A673 (cell line): ENCODE data around the gene TXNDC12.

ENCODE experiments used
- EZH2 ChIP-seq: fragments of 200-600 bp; sonication (generic); IDR thresholded peaks from 2 replicates; pipeline ENCODE4 v1.6.1; 2017; ENCODE audit warnings: borderline replicate concordance, low read depth, mild to moderate bottlenecking, mixed read lengths, antibody characterized with exemption, low read length; ENCODE audit not compliant: poor library complexity, severe bottlenecking
- TF ChIP-seq, protein P1 (sequence below): fragments of 300-800, 200-600 bp; sonication (generic); conservative IDR thresholded peaks from 2 replicates; pipeline ENCODE4 v1.5.1; 2017; ENCODE audit warnings: low read depth, mild to moderate bottlenecking, antibody characterized with exemption, low read length, moderate library complexity, mixed read lengths

DNA sequence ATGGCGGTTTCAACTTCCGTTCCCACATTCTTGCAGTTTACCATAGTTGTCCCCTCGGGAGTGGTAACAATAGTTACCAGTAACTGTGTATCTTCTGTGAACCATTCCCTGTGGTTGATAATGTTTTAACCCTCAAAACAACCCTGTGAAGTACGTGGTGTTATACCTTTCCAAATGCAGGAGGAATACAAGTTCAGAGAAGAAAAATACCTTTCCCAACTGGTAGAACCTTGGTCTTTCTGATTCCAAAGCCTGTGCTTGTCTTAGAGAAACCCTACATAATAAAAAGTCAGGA, 1.9 kb upstream of the TXNDC12 start:
- TF ChIP-seq, protein P1, sequence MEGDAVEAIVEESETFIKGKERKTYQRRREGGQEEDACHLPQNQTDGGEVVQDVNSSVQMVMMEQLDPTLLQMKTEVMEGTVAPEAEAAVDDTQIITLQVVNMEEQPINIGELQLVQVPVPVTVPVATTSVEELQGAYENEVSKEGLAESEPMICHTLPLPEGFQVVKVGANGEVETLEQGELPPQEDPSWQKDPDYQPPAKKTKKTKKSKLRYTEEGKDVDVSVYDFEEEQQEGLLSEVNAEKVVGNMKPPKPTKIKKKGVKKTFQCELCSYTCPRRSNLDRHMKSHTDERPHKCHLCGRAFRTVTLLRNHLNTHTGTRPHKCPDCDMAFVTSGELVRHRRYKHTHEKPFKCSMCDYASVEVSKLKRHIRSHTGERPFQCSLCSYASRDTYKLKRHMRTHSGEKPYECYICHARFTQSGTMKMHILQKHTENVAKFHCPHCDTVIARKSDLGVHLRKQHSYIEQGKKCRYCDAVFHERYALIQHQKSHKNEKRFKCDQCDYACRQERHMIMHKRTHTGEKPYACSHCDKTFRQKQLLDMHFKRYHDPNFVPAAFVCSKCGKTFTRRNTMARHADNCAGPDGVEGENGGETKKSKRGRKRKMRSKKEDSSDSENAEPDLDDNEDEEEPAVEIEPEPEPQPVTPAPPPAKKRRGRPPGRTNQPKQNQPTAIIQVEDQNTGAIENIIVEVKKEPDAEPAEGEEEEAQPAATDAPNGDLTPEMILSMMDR: no peak
- no peak for TF ChIP-seq EZH2
